Measurements from ENCODE around the gene MGLL.
A peak's percentile ranks its signal among the peaks of the same experiment; 100 is the strongest.

The MGLL gene

GRCh38 chr3:127835993-127836882 is 13.9 kb upstream of the MGLL start:
- FAIRE-seq (no peak), DNase-seq (ENCODE audit: insufficient read length, low spot score) (no peak)

DNA sequence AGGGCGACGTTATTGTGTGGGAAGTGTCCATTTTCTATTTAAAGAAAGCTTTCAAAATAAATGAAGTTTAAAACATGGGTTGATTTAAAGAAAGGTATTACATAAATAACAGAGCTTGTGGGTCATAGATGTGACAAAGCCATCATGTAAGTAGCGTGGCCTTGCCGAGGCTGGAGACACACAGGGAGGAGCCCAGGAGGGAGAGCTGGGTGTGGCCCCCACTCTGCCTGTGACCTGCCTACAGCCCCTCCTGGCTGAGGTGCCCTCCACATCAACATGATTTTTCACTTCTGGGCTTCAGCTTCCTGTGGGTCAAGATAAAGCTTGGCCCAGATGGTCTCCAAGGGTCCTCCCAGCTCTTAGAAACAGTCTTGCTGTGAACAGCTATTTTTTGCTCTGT is 12.5 kb upstream of the MGLL start:
- DNase-seq (ENCODE audit: insufficient read length, low spot score) (no peak), FAIRE-seq (no peak)

- no peak for FAIRE-seq
Measured at GRCh38 chr3:127833281-127834032, 11.1 kb upstream of the MGLL start.

GRCh38 chr3:127831723-127832172 is 9.4 kb upstream of the MGLL start:
- FAIRE-seq (no peak), DNase-seq (ENCODE audit: insufficient read length, low spot score) (peak; percentile 28)

More at GRCh38 chr3:127833281-127834032, 11.1 kb upstream of the MGLL start:
- DNase-seq (ENCODE audit: insufficient read length, low spot score) = no peak

GRCh38 chr3:127829537-127829936 is 7.2 kb upstream of the MGLL start:
- FAIRE-seq (no peak), DNase-seq (ENCODE audit: insufficient read length, low spot score) (no peak)

DNA sequence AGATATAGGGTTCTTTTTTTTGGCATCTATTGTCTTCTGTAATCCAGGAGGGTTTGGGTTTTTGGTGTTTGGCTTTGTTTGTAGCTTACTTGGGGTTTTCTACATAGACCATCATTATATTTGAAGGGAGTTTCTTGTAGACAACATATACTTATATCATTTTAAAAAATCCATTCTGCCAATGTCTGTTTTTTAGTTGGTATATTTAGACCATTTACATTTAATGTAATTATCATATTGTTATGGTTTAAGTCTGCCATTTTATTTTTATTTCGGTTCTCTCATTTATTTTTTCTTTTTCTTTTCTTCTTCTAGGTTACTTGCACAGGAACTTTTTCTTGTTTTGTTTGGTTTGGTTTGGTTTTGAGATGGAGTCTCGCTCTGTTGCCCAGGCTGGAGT is 5.5 kb upstream of the MGLL start:
- FAIRE-seq (no peak), DNase-seq (ENCODE audit: insufficient read length, low spot score) (no peak)

- no peak for FAIRE-seq
- DNase-seq (ENCODE audit: insufficient read length, low spot score) = no peak
Measured at GRCh38 chr3:127825756-127826155, 3.4 kb upstream of the MGLL start.

- no peak for FAIRE-seq
- DNase-seq (ENCODE audit: insufficient read length, low spot score) = no peak
Measured at GRCh38 chr3:127824151-127824825, 2.0 kb upstream of the MGLL start.

- FAIRE-seq = peak; percentile 59
- no peak for DNase-seq (ENCODE audit: insufficient read length, low spot score)
Measured at GRCh38 chr3:127823426-127823857, 1.1 kb upstream of the MGLL start.

- no peak for DNase-seq (ENCODE audit: insufficient read length, low spot score)
- FAIRE-seq = no peak
Measured at GRCh38 chr3:127822682-127823425, 539 bp upstream of the MGLL start.

DNA sequence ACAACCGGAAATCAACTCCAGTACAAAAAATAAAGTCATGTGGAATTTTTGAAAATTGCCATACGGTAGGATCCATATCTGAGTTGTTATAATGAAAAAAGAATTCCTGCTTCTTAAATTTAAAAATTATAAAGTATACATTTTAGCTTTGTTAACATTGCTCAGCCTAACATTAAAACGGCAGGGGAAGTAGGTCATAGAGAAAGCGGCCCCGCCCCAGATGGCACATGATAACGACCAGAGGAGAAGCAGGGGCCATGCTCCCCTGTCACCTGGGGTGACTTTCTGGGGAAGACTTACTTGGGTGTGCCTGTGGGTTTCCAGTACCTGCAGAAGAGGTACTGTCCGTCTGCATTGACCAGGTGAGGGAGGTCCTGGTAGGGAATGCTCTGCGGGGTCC is 921 bp downstream of the MGLL start:
- DNase-seq (ENCODE audit: insufficient read length, low spot score) (no peak), FAIRE-seq (no peak)

DNA sequence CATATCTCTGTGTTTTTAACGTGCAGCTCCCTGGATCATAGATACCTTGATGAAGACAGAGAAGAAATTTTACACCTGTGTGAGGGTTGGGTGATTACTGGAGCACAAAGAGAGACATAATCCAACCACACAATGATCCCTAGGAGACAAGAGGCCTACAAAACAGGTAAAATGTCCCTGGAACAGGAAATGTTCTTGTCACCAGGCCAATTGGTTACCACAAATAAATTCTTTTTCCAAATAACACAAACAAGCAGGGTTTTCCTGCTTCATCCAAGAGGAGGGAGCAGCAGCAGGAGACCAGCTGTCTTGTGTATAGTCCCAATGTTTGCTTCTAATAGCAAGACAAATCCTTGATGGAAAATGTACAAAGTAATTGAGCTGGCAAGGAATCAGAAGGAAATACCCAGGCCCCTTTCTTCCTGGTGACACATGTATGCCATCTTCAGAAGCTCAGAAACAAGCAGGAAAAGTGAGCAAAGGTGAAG is 1.4 kb downstream of the MGLL start:
- FAIRE-seq (no peak), DNase-seq (ENCODE audit: insufficient read length, low spot score) (no peak)

GRCh38 chr3:127820221-127820825 is 2.0 kb downstream of the MGLL start:
- DNase-seq (ENCODE audit: insufficient read length, low spot score) (no peak), FAIRE-seq (no peak)

- FAIRE-seq = no peak
Measured at GRCh38 chr3:127819656-127820055, 2.7 kb downstream of the MGLL start.

GRCh38 chr3:127819086-127819485 is 3.2 kb downstream of the MGLL start:
- DNase-seq (ENCODE audit: insufficient read length, low spot score) = no peak

More at GRCh38 chr3:127819656-127820055, 2.7 kb downstream of the MGLL start:
- DNase-seq (ENCODE audit: insufficient read length, low spot score) = no peak

DNA sequence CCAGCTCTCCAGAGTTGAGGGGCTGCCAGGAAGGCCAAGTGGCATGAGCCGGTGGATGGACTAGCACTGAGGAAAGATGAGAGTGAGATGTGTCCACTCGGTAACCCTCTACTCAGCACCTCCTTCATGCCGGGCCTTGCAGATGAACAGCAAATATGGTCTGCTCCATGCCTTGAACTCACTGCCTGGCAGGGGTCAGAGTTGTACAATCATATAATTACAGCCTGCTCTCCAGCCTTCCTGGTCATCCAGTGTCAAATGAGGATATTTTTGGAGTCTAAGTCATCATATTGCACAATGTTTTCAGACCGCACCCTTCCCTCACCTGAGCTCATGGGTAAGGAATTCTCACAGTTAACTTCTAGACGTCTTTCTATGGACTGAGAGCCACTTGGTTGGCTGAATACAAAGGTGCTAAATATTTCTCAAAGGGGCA is 4.9 kb downstream of the MGLL start:
- FAIRE-seq (no peak), DNase-seq (ENCODE audit: insufficient read length, low spot score) (peak; percentile 63)

More at GRCh38 chr3:127819086-127819485, 3.2 kb downstream of the MGLL start:
- FAIRE-seq = no peak

- DNase-seq (ENCODE audit: insufficient read length, low spot score) = no peak
- no peak for FAIRE-seq
Measured at GRCh38 chr3:127816783-127817405, 5.4 kb downstream of the MGLL start.

DNA sequence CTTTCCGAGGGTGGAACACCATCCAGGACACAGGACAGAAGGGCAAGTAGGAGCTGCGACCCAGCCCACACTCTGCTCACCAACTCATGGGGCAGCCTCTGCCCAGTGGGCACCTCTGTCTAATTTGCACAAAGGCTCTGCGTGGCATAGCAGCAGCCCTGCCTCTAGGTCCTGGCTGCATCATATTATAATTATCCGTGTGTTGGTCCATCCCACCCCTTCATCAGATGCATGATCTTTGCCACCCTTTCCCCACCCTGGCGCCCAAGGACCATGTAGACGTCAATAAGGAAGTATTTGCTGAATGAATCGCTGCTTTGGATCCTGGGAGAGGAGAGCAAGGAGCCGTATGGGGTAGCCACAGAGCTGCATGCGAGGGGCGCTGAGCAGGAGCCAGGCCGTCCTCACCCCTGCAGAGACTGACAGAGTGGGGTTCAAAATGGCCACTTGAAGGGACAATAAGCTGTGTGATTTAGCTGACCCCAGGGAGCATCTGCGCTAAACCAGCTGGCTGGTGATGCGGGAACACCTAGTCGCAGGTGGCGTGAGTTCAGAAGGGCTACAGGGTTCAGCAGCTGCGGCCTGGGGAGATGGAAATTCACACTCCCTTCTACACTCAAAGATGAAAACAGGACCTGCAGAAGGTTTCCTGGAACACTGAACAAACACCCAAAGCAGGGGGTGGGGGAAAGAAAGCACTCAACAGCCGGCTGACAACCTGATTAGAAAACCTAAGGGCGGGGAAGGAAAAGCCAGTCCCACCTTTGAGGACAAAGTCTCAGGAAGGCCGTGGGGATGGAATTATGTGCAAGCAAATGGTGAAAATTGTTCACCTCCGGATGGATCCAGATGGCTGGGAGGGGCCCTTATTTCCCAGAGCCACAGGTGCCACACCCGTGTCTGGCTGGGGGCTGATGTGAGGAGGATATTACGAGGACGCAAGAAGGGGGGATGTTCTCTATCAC is 6.4 kb downstream of the MGLL start:
- DNase-seq (ENCODE audit: insufficient read length, low spot score) (no peak), FAIRE-seq (no peak)
